Peyer's patch (tissue), 4 donors: ENCODE measurements around the gene EXOSC5. TPM values are rescaled to one million over a fixed set of nuclear protein-coding genes. Genes with fewer than 3 reads are reported as not detected.

Experiments used
- DNase-seq, 3 donors: peaks; one replicate each; pipeline ENCODE4 v3.0.0-alpha.2; 2017 to 2019
- H3K27ac ChIP-seq, 4 donors: fragments of 200-600 bp; sonication (generic); one replicate each; pipeline ENCODE4 v1.5.1; 2016 to 2019
- H3K27me3 ChIP-seq, 2 donors: fragments of 200-600 bp; sonication (generic); one replicate each; pipeline ENCODE4 v1.5.1; 2019
- H3K36me3 ChIP-seq, 3 donors: fragments of 200-600 bp; sonication (generic); one replicate each; pipeline ENCODE4 v1.5.1; 2016 to 2019
- H3K4me1 ChIP-seq, 4 donors: fragments of 200-600 bp; sonication (generic); one replicate each; pipeline ENCODE4 v1.5.1; 2016 to 2019
- H3K4me3 ChIP-seq, 4 donors: fragments of 200-600 bp; sonication (generic); 1 replicate in 3 of 4; 2 replicates in 1 of 4; pipeline ENCODE4 v1.5.1; 2016 to 2019; ENCODE audit warnings: mild to moderate bottlenecking in 1 of 4
- H3K9me3 ChIP-seq, 4 donors: fragments of 200-600 bp; sonication (generic); one replicate each; pipeline ENCODE4 v1.5.1; 2016 to 2019; ENCODE audit warnings: mild to moderate bottlenecking in 1 of 4
- POLR2A ChIP-seq, 2 donors: fragments of 450-650 bp; IDR thresholded peaks; one replicate each; pipeline ENCODE4 v1.5.1; 2017; ENCODE audit warnings: antibody characterized with exemption in 2 of 2, mild to moderate bottlenecking in 2 of 2, moderate library complexity in 2 of 2
- total RNA-seq, 4 donors: library from RNA; depleted of rRNA; stranded (reverse); fragments of >200 nt; gene quantifications; one replicate each; pipeline ENCODE4 v1.1.0, GENCODE V29; 2016
- TF ChIP-seq, protein P1 (sequence below), 6 experiments: fragments of 450-650 bp in 4 of 6; fragments of 200-600 bp in 2 of 6; sonication (generic) in 1 of 6; IDR thresholded peaks; one replicate each; pipeline ENCODE4 v1.5.1; 2017 to 2019; ENCODE audit warnings: antibody characterized with exemption in 6 of 6, mild to moderate bottlenecking in 3 of 6, moderate library complexity in 1 of 6

The EXOSC5 gene
- total RNA-seq, 4 donors from 2014 or later: 5.4 to 12.4 (median 10.0) TPM

DNA sequence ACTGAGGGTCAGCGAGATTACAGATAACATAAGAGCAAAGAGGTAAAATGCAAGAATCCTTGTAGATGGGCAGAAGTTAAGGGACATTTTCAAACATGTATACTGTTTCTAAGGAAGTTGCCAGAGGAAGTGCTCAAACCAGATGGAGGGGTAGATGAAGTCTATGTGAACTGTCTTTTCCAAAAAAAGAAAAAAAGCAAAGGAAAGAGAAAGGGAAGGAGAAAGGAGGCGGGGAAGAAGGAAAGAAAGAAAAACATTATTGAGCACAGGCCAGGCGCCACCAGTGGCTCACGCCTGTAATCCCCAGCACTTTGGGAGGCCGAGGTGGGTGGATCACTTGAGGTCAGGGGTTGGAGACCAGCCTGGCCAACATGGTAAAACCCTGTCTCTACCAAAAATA, 37.3 kb upstream of the EXOSC5 start:
- no peaks in the 10 kb centered on the region for H3K27me3 ChIP-seq
- peaks cover 0 to 34% (median 0%) of the 10 kb centered on the region in 3 donors for H3K36me3 ChIP-seq
- TF ChIP-seq, protein P1, sequence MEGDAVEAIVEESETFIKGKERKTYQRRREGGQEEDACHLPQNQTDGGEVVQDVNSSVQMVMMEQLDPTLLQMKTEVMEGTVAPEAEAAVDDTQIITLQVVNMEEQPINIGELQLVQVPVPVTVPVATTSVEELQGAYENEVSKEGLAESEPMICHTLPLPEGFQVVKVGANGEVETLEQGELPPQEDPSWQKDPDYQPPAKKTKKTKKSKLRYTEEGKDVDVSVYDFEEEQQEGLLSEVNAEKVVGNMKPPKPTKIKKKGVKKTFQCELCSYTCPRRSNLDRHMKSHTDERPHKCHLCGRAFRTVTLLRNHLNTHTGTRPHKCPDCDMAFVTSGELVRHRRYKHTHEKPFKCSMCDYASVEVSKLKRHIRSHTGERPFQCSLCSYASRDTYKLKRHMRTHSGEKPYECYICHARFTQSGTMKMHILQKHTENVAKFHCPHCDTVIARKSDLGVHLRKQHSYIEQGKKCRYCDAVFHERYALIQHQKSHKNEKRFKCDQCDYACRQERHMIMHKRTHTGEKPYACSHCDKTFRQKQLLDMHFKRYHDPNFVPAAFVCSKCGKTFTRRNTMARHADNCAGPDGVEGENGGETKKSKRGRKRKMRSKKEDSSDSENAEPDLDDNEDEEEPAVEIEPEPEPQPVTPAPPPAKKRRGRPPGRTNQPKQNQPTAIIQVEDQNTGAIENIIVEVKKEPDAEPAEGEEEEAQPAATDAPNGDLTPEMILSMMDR (IDR thresholded peaks at IDR 0.05): no peak
- TF ChIP-seq POLR2A (IDR thresholded peaks at IDR 0.05): no peak
- no peak overlapping the region for H3K4me3 ChIP-seq
- H3K9me3 ChIP-seq: no peaks in the 10 kb centered on the region
- peak in 1 of 3 donors; percentile 7 for DNase-seq
- H3K27ac ChIP-seq: no peak overlapping the region
- peaks cover 0 to 31% (median 3%) of the 10 kb centered on the region in 4 donors for H3K4me1 ChIP-seq

DNA sequence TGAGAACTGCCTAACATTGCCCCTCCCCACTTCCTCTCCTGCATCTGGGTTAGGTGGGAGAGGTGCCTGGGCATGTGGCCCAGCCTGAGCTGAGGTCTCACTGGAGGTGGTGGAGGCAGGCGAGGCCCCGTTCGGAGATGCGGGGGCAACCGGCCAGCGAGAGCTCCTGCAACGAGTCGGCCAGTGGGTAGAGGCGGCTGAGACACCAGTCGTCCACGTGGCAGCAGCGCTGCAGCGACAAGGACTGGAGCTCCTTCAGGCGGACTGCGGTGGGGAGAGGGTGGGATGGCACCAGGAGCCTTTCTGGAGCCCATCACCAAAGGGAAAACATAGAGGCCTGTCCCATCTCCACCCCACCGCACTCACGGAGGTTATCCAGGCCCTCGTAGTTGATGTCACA, 36.0 kb upstream of the EXOSC5 start:
- Histone ChIP-seq H3K27me3 (no peaks in the 10 kb centered on the region), H3K36me3 (peaks cover 0 to 34% (median 0%) of the 10 kb centered on the region in 3 donors)
- no peak for DNase-seq

DNA sequence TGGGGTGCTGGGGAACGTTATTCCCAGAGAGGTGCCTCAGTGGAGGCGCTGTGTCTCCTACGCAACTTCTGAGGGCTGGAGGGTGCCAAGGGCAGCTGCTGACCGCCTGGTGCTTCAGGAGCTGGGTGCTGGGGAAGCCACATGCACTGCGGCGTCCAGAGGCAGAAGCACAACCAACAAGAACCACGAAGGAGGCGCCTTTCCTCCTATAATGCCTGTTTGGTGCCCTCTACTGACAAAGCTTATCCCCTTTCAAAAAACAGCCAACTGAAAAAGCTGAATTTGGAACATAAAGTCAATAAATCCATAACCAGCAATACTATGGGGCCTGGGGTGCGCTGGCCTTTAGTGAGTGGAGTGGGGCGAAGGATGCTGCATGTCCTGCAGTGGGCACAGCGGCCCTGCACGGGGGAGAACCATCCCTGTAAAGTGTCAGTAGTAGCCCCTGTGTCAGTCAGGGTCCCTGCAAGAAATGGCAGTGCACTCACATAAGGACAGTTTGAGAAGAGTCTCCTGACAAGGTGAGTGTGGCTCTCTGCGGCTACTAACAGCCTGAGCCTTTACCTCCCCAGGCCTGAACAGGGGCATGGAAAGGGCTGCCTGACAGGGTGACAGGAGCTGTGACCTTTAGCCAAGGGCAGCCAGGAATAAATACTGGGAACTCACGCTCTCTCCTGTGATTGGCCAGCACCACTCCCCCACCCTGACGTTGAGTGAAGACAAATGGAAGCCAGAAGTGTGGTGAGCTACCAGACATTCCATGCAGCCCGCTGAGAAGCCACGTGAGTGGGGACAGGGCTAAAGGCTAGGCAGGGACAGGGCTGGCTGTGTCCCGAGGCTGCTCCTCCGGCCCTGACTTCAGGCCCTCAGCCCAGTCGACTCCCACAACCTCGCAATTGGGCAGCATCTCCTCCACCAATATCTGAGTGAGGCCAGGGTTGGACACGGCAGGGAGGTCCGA, 34.5 kb upstream of the EXOSC5 start:
- TF ChIP-seq POLR2A (IDR thresholded peaks at IDR 0.05): no peak
- TF ChIP-seq, protein P1 (IDR thresholded peaks at IDR 0.05): peak in 4 of 6 experiments; percentile 16 to 52 (median 46)
- no peaks in the 10 kb centered on the region for H3K27me3 ChIP-seq
- H3K27ac ChIP-seq: no peak overlapping the region
- H3K9me3 ChIP-seq: no peaks in the 10 kb centered on the region
- no peak overlapping the region for H3K4me3 ChIP-seq
- peaks cover 0 to 26% (median 4%) of the 10 kb centered on the region in 4 donors for H3K4me1 ChIP-seq
- no peak for DNase-seq
- H3K36me3 ChIP-seq: peaks cover 0 to 27% (median 0%) of the 10 kb centered on the region in 3 donors

More for the DNA sequence above, 36.0 kb upstream of the EXOSC5 start:
- TF ChIP-seq, protein P1 (IDR thresholded peaks at IDR 0.05): no peak
- TF ChIP-seq POLR2A (IDR thresholded peaks at IDR 0.05): no peak
- H3K9me3 ChIP-seq: no peaks in the 10 kb centered on the region
- peaks cover 0 to 30% (median 0%) of the 10 kb centered on the region in 4 donors for H3K4me1 ChIP-seq
- no peak overlapping the region for H3K27ac ChIP-seq
- no peak overlapping the region for H3K4me3 ChIP-seq

DNA sequence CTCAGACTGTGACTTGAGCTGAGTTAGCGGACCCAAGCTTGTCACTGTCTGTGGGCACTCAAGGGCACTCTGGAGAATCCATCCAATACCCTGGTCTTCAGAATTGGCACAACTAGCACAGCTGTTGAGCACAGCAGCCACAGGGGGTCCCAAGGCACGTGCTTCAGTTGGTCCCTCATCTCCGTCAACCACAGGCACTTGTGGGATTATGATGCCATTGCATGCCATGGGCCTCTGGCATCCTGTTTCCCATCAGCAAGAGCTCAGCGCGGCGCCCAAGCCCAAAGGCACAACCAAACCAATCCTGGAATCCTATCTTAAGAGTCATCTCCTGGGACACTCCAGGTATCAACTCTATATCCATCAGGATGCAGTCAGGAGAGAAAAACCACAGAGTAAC, 33.8 kb upstream of the EXOSC5 start:
- Histone ChIP-seq H3K4me1 (peaks cover 0 to 30% (median 4%) of the 10 kb centered on the region in 4 donors), H3K36me3 (peaks cover 0 to 29% (median 0%) of the 10 kb centered on the region in 3 donors), H3K27me3 (no peaks in the 10 kb centered on the region), H3K9me3 (no peaks in the 10 kb centered on the region), H3K4me3 (no peak overlapping the region), H3K27ac (no peak overlapping the region)
- no peak for DNase-seq
- TF ChIP-seq, protein P1 (IDR thresholded peaks at IDR 0.05): no peak
- no peak for TF ChIP-seq POLR2A (IDR thresholded peaks at IDR 0.05)

DNA sequence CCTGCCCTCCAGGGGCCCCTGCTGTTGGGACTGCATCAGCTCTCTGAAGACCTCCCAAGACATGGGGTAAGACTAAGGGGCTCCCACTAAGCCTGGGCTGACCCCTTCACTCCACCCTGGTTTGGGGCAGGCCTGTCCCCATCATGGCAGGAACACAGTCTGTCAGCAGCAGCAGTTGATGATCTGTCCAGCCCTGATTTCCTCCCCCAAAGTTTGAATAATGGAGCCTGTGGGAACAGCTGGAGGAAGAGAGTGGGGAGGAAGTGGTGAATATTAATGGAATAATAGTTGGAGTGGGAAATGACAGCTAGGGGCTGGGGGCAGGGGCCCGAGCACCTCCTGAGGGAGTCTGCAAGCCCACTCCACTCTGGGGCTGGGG, 31.3 kb upstream of the EXOSC5 start:
- Histone ChIP-seq H3K4me1 (peaks cover 0 to 45% (median 4%) of the 10 kb centered on the region in 4 donors), H3K27me3 (no peaks in the 10 kb centered on the region), H3K4me3 (peak overlapping the region in 3 of 4 donors; percentile 46 to 67 (median 66)), H3K9me3 (no peaks in the 10 kb centered on the region), H3K36me3 (peaks cover 0 to 41% (median 2%) of the 10 kb centered on the region in 3 donors), H3K27ac (peak overlapping the region; percentile 68 to 98 (median 88))
- DNase-seq: no peak
- TF ChIP-seq POLR2A (IDR thresholded peaks at IDR 0.05): no peak
- TF ChIP-seq, protein P1 (IDR thresholded peaks at IDR 0.05): no peak
